DOHH2 (cell line): Measurements from ENCODE around the gene ABHD12.

Source experiments
- H3F3A ChIP-seq: fragments of 200-600 bp; sonication (generic), shearing (Covaris generic); 2 replicates; pipeline ENCODE4 v1.6.0; 2016; ENCODE audit warnings: antibody characterized with exemption, mild to moderate bottlenecking; ENCODE audit not compliant: control insufficient read depth, insufficient read depth
- H3K27ac ChIP-seq: fragments of 200-600 bp; sonication (generic); 2 replicates; pipeline ENCODE4 v1.5.1; 2014; ENCODE audit warnings: low read depth, mild to moderate bottlenecking, low read length, moderate library complexity
- H3K27me3 ChIP-seq: fragments of 200-600 bp; sonication (generic); 2 replicates; pipeline ENCODE4 v1.6.1; 2014; ENCODE audit warnings: mild to moderate bottlenecking, low read length, mixed read lengths; ENCODE audit not compliant: control insufficient read depth
- H3K36me3 ChIP-seq: fragments of 200-600 bp; sonication (generic); 2 replicates; pipeline ENCODE4 v1.6.1; 2014; ENCODE audit warnings: mild to moderate bottlenecking, low read length, moderate library complexity, mixed read lengths; ENCODE audit not compliant: control insufficient read depth
- H3K4me1 ChIP-seq: fragments of 200-600 bp; sonication (generic); 2 replicates; pipeline ENCODE4 v1.6.1; 2014; ENCODE audit warnings: mild to moderate bottlenecking, low read length, mixed read lengths; ENCODE audit not compliant: control insufficient read depth
- H3K4me2 ChIP-seq: fragments of 200-600 bp; sonication (generic); 2 replicates; pipeline ENCODE4 v1.6.0; 2014; ENCODE audit warnings: mild to moderate bottlenecking, low read length, moderate library complexity
- H3K4me3 ChIP-seq: fragments of 200-600 bp; sonication (generic); 2 replicates; pipeline ENCODE4 v1.5.1; 2014; ENCODE audit warnings: mild to moderate bottlenecking, low read length, mixed read lengths
- H3K79me2 ChIP-seq: fragments of 200-600 bp; sonication (generic); 2 replicates; pipeline ENCODE4 v1.6.1; 2014; ENCODE audit warnings: mild to moderate bottlenecking, low read length, mixed read lengths; ENCODE audit not compliant: control insufficient read depth
- H3K9me2 ChIP-seq: fragments of 200-600 bp; sonication (generic); replicated peaks from 2 replicates; pipeline ENCODE4 v1.6.1; 2014; ENCODE audit warnings: mild to moderate bottlenecking, low read length, mixed read lengths; ENCODE audit not compliant: control insufficient read depth
- H3K9me3 ChIP-seq: fragments of 200-600 bp; sonication (generic); 2 replicates; pipeline ENCODE4 v1.6.1; 2014; ENCODE audit warnings: antibody characterized with exemption, low read length, mixed read lengths; ENCODE audit not compliant: control insufficient read depth, insufficient read depth
- H4K20me1 ChIP-seq: fragments of 200-600 bp; sonication (generic); 2 replicates; pipeline ENCODE4 v1.6.0; 2014; ENCODE audit warnings: low read depth, mild to moderate bottlenecking, antibody characterized with exemption, low read length, moderate library complexity; ENCODE audit not compliant: control insufficient read depth, insufficient read depth
- CTCF ChIP-seq: fragments of 200-600 bp; sonication (generic); IDR thresholded peaks from one replicate; pipeline ENCODE4 v1.5.1; 2014; ENCODE audit warnings: antibody characterized with exemption, mild to moderate bottlenecking, low read depth, low read length; ENCODE audit not compliant: poor library complexity, severe bottlenecking
- EZH2phosphoT487 ChIP-seq: fragments of 200-600 bp; sonication (generic); IDR thresholded peaks from 2 replicates; pipeline ENCODE4 v1.6.1; 2017; ENCODE audit warnings: borderline replicate concordance, mild to moderate bottlenecking, antibody characterized with exemption, low read length, moderate library complexity, mixed read lengths

ABHD12 gene

DNA sequence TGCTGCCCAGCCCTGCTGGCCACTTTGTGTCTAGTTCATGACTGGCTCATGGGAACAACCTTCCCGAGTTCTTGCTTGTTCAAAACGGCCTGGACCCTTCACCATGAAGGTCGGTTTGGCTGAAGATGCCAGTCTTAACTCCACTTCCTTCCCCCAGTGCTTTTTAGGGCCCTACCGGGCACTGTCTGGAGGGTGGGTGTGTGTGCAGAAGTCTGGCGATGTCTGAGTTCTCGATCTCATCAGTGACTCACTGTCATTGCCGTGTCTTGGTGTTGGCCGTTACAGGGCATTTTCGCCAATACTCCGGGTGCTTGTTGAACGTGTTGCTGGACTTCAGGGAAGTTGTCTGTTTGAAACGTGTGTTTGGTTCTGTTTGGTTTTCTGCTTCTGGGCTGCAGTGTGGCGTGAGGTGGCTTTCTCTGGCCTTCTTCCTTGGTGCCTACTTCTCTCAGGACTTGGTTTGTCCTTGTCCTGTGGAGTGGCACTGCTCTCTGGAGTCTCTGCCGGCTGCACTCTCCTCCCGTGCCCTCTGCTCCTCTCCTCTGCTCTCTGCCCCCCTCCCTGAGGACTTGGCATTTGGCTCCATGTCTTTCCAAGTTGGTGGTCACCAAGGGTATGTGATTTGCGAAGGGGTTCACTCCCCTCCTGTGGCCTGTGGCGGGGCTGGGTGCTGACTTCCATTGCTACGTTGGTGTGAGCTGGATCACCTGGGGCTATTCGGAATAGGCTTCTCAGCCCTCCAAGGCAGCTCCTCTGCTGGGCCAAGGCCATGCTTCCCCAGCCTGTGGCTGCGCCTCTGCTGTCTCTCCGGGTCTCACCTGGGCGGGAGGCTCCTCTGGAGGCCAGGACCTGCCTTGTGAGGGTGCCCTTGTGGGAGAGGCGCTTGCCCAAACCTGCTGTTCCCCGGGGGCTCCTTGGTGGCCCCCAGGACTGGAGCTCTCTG is 104.5 kb downstream of the ABHD12 start:
- no peaks in the 10 kb centered on the region for H3K27me3 ChIP-seq
- H3K4me1 ChIP-seq, result peaks cover 18% of the 10 kb centered on the region
- H3K27ac ChIP-seq, result no peak overlapping the region
- H3K79me2 ChIP-seq, result no peaks in the 10 kb centered on the region
- H3K36me3 ChIP-seq, result peaks cover 16% of the 10 kb centered on the region
- H3K4me3 ChIP-seq, result no peak overlapping the region
- no peaks in the 10 kb centered on the region for H3K9me2 ChIP-seq
- H3K9me3 ChIP-seq, result no peaks in the 10 kb centered on the region
- peaks cover 12% of the 10 kb centered on the region for H4K20me1 ChIP-seq
- no peaks in the 10 kb centered on the region for H3F3A ChIP-seq
- H3K4me2 ChIP-seq, result no peak overlapping the region
- TF ChIP-seq CTCF (no peak), EZH2phosphoT487 (no peak)

GRCh38 chr20:25285091-25285647 is 105.5 kb downstream of the ABHD12 start:
- peaks cover 21% of the 10 kb centered on the region for H3K36me3 ChIP-seq
- H3K4me2 ChIP-seq, result no peak overlapping the region
- peaks cover 20% of the 10 kb centered on the region for H4K20me1 ChIP-seq
- no peaks in the 10 kb centered on the region for H3K79me2 ChIP-seq
- H3K4me3 ChIP-seq, result no peak overlapping the region
- TF ChIP-seq CTCF, result no peak
- H3K27ac ChIP-seq, result no peak overlapping the region
- no peaks in the 10 kb centered on the region for H3K27me3 ChIP-seq
- H3K9me2 ChIP-seq, result no peaks in the 10 kb centered on the region
- peaks cover 28% of the 10 kb centered on the region for H3K4me1 ChIP-seq
- H3K9me3 ChIP-seq, result no peaks in the 10 kb centered on the region
- no peaks in the 10 kb centered on the region for H3F3A ChIP-seq

GRCh38 chr20:25284131-25284601 is 106.5 kb downstream of the ABHD12 start:
- H3K9me2 ChIP-seq, result no peaks in the 10 kb centered on the region
- no peak overlapping the region for H3K4me3 ChIP-seq
- H3K4me2 ChIP-seq, result no peak overlapping the region
- H3K4me1 ChIP-seq, result peaks cover 34% of the 10 kb centered on the region
- H4K20me1 ChIP-seq, result peaks cover 20% of the 10 kb centered on the region
- peaks cover 21% of the 10 kb centered on the region for H3K36me3 ChIP-seq
- H3K79me2 ChIP-seq, result no peaks in the 10 kb centered on the region
- H3K9me3 ChIP-seq, result no peaks in the 10 kb centered on the region
- H3K27me3 ChIP-seq, result no peaks in the 10 kb centered on the region
- H3K27ac ChIP-seq, result no peak overlapping the region
- TF ChIP-seq EZH2phosphoT487, result no peak
- no peak for TF ChIP-seq CTCF
- no peaks in the 10 kb centered on the region for H3F3A ChIP-seq
